Left renal cortex interstitium (tissue), 4 donors: Measurements from ENCODE around the gene DDX24. TPM values are rescaled to one million over a fixed set of nuclear protein-coding genes. Genes with fewer than 3 reads are reported as not detected.
A peak's percentile ranks its signal among the peaks of the same experiment; 100 is the strongest.

Experiments used
- DNase-seq, 4 donors: peaks; one replicate each; pipeline ENCODE4 v3.0.0-alpha.2; 2013; ENCODE audit warnings: low read depth in 4 of 4, low spot score in 2 of 4, missing footprints in 1 of 4
- polyA plus RNA-seq, 4 donors: library from polyadenylated mRNA; unstranded; fragments of 120-200 nt; gene quantifications; one replicate each; pipeline ENCODE4 v1.2.1, GENCODE V29; 2013; ENCODE audit not compliant: insufficient read length in 4 of 4

DDX24 gene
- polyA plus RNA-seq, 4 donors: 155 to 187 (median 166) TPM

GRCh38 chr14:94034886-94035285, 46.1 kb downstream of the DDX24 start:
- no peak for DNase-seq

- no peak for DNase-seq
Measured at GRCh38 chr14:94031883-94032279, 49.1 kb downstream of the DDX24 start.

DNA sequence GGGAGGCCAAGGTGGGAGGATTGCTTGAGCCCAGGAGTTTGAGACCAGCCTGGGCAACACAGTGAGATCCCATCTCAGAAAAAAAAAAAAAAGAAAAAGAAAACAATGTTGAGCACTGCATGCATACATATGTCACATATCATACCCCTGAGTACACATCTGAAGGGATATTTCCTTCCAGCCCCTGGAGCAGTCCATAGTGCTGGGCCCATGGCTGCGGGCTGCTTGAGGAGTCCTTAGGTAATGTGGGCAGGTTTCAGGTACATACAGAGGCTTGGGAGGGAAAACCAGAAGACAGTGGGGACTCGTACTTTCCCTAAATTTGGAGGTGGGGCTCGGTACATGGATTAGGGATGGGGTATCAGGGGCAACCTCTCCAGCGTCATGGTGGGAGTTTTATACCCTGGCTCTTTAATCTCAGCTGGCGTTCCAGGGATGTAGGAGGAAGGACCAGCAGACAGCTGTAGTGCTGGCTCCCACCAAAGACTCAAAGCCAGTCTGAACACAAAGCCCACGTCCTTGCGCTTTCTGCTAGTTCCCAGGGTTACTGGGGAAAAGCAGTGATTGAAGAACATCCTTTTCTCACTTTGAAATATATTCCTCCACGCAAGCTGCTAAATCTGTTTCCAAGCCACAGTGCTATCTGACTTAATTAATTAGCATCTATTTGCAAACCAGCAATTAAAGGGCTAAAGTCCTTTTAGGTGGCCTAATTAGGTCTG, 49.7 kb downstream of the DDX24 start:
- no peak for DNase-seq

DNA sequence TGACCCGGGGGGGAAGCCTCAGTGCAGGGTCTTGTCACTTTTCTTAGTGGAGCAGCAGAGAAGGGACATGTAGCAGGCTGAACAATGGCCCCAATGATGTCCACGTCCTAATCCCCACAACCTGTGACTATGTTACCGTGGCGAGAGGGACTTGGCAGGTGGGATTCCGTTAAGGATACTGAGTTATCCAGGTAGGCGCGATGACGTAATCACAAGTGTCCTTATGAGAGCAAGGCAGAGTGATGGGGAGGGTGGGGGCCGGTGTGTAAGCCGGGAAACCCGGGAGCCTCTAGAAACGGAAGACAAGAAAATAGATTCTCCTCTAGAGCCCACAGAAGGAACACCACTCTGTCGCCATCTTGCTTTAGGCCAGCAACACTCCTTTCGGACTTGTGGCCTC, 50.4 kb downstream of the DDX24 start:
- no peak for DNase-seq

DNA sequence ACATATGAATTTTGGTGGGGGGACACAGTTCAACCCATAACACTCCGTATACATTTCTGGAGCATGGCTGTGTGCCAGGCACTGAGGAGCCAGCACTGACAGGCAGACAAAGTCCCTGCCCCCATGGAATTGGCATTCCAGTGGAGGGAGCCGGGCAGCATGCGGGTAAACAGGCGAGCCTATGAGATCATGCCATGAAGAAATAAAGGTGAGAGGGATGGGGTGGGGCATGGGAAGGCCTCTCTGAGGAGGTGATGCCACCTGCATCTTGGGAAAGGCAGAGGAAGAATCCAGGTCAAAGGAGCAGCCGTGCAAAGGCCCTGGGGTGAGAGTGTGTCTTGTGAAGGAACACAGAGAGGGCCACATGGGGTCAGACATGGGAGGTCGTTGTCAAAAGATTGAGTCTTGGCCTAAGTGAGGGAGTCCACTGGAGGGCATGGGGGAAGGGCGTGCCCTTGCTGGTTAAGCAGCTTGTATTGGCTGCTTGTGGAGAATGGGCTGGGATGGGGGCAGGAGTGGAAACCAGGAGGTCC, 51.3 kb downstream of the DDX24 start:
- DNase-seq: no peak

- DNase-seq: no peak
Measured at GRCh38 chr14:94029265-94029664, 51.7 kb downstream of the DDX24 start.

- DNase-seq: no peak
Measured at GRCh38 chr14:94028450-94028826, 52.6 kb downstream of the DDX24 start.

GRCh38 chr14:94027566-94028449, 53.2 kb downstream of the DDX24 start:
- no peak for DNase-seq

DNA sequence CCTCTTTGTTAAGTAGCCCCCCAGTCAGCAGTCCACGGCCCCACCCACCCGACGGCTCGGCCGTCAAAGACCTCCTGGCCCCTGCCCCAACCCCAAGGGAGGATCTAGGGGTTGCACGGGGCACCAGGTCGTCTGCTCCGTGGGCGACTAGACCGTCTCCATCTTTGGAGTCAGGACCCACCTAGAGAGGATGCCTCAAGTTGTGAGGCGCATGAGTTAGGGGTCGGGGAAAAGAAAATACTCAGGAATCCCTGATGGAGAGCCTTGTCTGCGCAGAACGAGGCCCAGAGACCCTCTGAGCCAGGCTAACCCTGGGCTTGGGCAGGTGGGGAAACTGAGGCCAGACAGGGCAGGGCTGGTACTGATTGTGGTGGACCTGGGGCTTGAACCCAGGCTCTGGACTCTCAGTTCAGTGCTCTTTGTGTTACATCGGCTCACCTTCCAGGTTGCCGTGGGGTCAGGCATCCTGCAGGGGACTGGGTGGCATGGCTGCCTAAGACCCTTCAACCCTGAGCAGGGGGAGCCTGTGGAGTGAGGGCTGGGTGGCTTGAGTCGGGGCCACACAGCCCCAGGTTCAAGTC, 54.0 kb downstream of the DDX24 start:
- no peak for DNase-seq

DNA sequence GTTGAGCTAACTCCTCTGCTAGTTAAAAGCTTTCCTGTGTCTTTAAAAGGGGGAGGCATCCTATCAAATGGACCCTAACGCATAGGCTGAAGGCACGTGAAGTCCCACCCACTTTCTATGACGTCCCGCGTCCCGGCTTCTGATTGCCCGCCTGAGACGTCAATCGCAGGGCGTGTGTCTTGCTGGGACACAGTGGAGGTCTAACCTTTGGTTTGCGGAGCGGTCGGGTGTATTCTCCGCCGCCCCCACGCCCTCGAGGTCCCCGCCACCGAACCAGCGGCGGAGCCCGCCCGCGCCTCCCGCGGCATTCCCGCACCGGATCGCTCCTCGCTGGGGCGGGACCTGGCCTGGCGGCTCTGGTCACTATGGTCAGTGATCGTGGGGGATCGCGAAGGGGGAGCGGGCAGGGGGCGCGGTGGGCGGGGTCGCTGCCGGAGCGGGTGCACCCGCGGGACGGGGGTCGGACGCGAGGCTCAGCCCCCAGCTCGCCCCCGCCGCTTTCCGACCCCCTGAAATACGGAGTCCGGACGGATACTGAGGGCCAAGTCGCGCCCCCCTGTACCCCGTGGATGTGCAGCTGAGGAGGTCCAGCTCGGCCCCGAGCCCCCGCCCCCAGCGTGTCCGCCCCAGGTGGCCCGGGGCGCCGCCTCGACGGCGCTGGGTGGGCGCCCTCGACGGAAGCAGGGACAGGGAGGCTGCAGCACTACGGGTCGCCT, 54.7 kb downstream of the DDX24 start, which contains the start of gene OTUB2:
OTUB2 (plus strand) TSS at position 168 of the 716 bp plus-strand sequence; CDS start at position 366, 198 bp downstream.
- peak; percentile 97 to 99 (median 98) for DNase-seq

- DNase-seq: no peak
Measured at GRCh38 chr14:94025720-94026119, 55.3 kb downstream of the DDX24 start.

GRCh38 chr14:94024549-94024948, 56.5 kb downstream of the DDX24 start:
- DNase-seq: no peak

DNA sequence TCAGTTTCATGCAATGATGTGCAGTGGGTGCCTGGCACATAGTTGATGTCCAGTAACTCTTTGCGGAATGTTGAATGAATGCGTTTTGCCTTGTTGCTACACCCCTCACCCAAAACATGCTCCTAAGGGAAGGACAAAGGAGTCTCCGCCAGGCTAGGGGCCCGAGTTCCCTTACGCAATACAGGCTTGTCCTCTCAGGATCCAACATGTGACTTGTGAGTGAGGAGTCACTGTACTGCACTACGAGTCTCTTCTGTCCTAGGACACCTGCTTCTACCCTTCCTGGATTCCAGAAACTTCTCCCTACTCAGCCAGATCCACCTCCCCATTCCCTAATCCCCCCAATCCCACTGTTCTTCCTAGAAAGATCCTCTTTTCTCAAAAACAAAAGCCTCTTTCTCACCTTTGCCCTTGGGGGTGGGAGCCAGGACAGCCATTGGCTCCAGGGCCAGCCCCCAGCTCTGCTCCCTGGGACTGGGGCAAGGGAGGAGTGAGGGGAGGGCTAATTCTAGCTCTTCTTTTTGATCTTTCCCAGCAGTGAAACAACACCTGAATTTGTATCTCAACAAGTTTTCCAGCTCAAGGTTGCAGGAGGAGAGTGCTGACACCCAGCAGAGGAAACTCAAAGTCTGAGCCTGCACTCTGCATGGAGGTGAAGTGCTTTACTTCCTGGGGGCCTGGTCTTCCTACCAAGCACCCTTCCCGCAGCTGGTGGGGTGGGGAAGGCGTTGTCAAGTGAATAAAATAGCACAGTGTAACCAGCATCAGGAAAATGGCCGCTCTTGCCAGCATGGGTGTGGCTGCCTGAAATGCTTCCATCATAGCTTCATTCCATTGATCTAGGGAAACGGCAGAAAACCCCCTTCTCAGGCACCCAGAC, 58.2 kb downstream of the DDX24 start:
- no peak for DNase-seq

DNA sequence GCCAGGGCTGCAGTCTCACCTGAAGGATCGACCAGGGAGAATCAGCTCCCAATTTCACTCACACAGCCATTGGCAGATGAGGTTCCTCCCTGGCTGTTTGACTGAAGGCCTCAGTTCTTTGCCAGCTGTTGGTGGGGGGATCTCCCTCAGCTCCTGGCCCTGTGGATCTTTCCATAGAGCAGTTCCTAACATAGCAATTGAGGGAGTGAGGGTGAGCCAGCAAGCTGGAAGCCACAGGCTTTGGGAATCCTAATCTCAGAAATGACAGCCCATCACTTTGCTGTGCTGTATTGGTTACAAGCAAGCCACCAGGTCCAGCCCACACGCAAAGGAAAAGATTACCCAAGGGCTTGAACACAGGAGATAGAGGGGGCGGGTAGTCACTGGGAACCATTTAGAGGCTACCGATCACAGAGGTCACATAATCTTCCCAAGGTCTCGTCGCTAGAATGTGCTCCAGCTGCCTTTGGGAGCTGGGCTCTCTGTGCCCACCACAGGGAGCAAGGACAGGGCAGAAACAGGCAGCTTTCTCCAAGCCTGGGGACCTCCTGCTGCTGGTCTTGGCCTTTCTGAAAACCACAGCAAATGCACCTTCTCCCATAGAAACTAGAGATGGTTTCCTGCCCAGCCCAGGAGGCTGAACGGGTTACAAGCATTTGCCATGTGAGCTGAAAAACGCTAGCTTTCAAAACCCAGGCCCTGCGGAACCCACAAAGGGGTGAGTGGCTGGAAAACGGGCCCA, 59.4 kb downstream of the DDX24 start:
- no peak for DNase-seq

- DNase-seq: no peak
Measured at GRCh38 chr14:94021001-94021400, 60.0 kb downstream of the DDX24 start.

- DNase-seq: no peak
Measured at GRCh38 chr14:94020267-94020666, 60.7 kb downstream of the DDX24 start.

- DNase-seq: no peak
Measured at GRCh38 chr14:94019329-94019728, 61.7 kb downstream of the DDX24 start.

DNA sequence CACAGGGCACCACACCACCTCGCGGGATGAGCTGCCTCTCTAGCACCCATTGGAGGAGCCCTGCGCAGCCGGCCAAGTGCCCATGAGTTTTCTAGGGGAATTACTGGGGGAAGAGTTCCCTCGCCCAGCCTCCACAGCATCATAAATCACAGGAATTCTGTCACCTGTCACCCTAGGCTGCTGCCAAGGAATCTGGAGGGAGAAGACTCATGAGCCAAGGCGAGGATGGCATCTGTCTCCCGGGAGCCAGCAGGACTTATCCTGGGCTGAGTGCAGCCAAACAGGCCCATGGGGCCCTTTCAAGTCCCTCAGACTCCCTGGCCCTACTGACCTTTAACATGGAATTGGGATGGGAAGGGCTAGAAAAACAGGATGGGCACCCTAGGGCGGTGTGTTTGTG, 62.7 kb downstream of the DDX24 start:
- DNase-seq: no peak

- no peak for DNase-seq
Measured at GRCh38 chr14:94016446-94016976, 64.5 kb downstream of the DDX24 start.
